NB4 (cell line): ENCODE data around the gene ANKRD11.

Source experiments
- CTCF ChIP-seq: IDR thresholded peaks from one replicate; pipeline ENCODE4 v1.5.1; 2012; ENCODE audit warnings: low read depth, low read length
- MAX ChIP-seq: IDR thresholded peaks from 2 replicates; pipeline ENCODE4 v1.6.1; 2011; ENCODE audit warnings: low read depth, low read length
- MYC ChIP-seq: IDR thresholded peaks from 2 replicates; pipeline ENCODE4 v1.6.1; 2011; ENCODE audit warnings: low read depth, low read length
- POLR2A ChIP-seq: IDR thresholded peaks from 2 replicates; pipeline ENCODE4 v1.6.1; 2011; ENCODE audit warnings: mild to moderate bottlenecking; ENCODE audit not compliant: insufficient read length; ENCODE audit errors: extremely low read depth

GRCh38 chr16:89345642-89346150, 144.7 kb downstream of the ANKRD11 start:
- no peak for TF ChIP-seq CTCF
- no peak for TF ChIP-seq MAX
- TF ChIP-seq POLR2A = no peak
- no peak for TF ChIP-seq MYC
